ENCODE measurements around the gene FAM222A. TPM values are rescaled to one million over a fixed set of nuclear protein-coding genes. Genes with fewer than 3 reads are reported as not detected.

The FAM222A gene
- polyA plus RNA-seq, 1 donor from 2014 or later: 8.5 TPM

- no peaks in the 10 kb centered on the region for H3K36me3 ChIP-seq (ENCODE audit: insufficient read depth, low read length)
- no peaks in the 10 kb centered on the region for H3K9me2 ChIP-seq (ENCODE audit: insufficient read depth, low read length)
- H3K27me3 ChIP-seq (ENCODE audit: insufficient read depth, low read depth, low read length): no peaks in the 10 kb centered on the region
- H3K27ac ChIP-seq (ENCODE audit: low read length): no peak overlapping the region
- H4K20me1 ChIP-seq (ENCODE audit: insufficient read depth): no peaks in the 10 kb centered on the region
- H3K9ac ChIP-seq (ENCODE audit: low read length): no peak overlapping the region
- no peak overlapping the region for H3K4me3 ChIP-seq (ENCODE audit: low read length)
- no peak overlapping the region for H3K4me2 ChIP-seq (ENCODE audit: low read length)
- H3F3A ChIP-seq (ENCODE audit: insufficient read depth, low read length, poor library complexity, severe bottlenecking): no peaks in the 10 kb centered on the region
- TF ChIP-seq TAF1 (IDR thresholded peaks at IDR 0.05; ENCODE audit: low read depth) (no peak), CTCF (IDR thresholded peaks at IDR 0.05; ENCODE audit: poor library complexity, severe bottlenecking) (no peak), RAD21 (conservative IDR thresholded peaks at IDR 0.05) (no peak), EZH2 (IDR thresholded peaks at IDR 0.05; ENCODE audit: borderline replicate concordance, insufficient read depth, low read length, poor library complexity, severe bottlenecking) (no peak), REST (IDR thresholded peaks at IDR 0.05; ENCODE audit: borderline replicate concordance) (no peak), MXI1 (conservative IDR thresholded peaks at IDR 0.05; ENCODE audit: poor library complexity, severe bottlenecking) (no peak), EP300 (conservative IDR thresholded peaks at IDR 0.05; ENCODE audit: poor library complexity, severe bottlenecking) (no peak), POLR2AphosphoS5 (IDR thresholded peaks at IDR 0.05) (no peak), SMC3 (conservative IDR thresholded peaks at IDR 0.05; ENCODE audit: poor library complexity) (no peak)
- H3K79me2 ChIP-seq (replicated peaks; ENCODE audit: insufficient read depth, low read length): peaks cover 27% of the 10 kb centered on the region
- H2AFZ ChIP-seq (ENCODE audit: low read depth, low read length): no peak overlapping the region
- H3K9me3 ChIP-seq (ENCODE audit: low read length): no peaks in the 10 kb centered on the region
Measured at GRCh38 chr12:109760930-109761921, 47.6 kb downstream of the FAM222A start.

GRCh38 chr12:109762071-109762672 is 48.5 kb downstream of the FAM222A start:
- Histone ChIP-seq H2AFZ (ENCODE audit: low read depth, low read length) (no peak overlapping the region), H3K27me3 (ENCODE audit: insufficient read depth, low read depth, low read length) (no peaks in the 10 kb centered on the region), H3K79me2 (replicated peaks; ENCODE audit: insufficient read depth, low read length) (peaks cover 17% of the 10 kb centered on the region), H3K4me3 (ENCODE audit: low read length) (no peak overlapping the region), H3K9me3 (ENCODE audit: low read length) (no peaks in the 10 kb centered on the region), H3K9me2 (ENCODE audit: insufficient read depth, low read length) (no peaks in the 10 kb centered on the region), H3K27ac (ENCODE audit: low read length) (no peak overlapping the region), H4K20me1 (ENCODE audit: insufficient read depth) (no peaks in the 10 kb centered on the region), H3K36me3 (ENCODE audit: insufficient read depth, low read length) (no peaks in the 10 kb centered on the region), H3K4me2 (ENCODE audit: low read length) (no peak overlapping the region), H3F3A (ENCODE audit: insufficient read depth, low read length, poor library complexity, severe bottlenecking) (no peaks in the 10 kb centered on the region), H3K9ac (ENCODE audit: low read length) (no peak overlapping the region)
- no peak for TF ChIP-seq REST (IDR thresholded peaks at IDR 0.05; ENCODE audit: borderline replicate concordance)
- no peak for TF ChIP-seq TAF1 (IDR thresholded peaks at IDR 0.05; ENCODE audit: low read depth)
- TF ChIP-seq CTCF (IDR thresholded peaks at IDR 0.05; ENCODE audit: poor library complexity, severe bottlenecking): no peak
- no peak for TF ChIP-seq MXI1 (conservative IDR thresholded peaks at IDR 0.05; ENCODE audit: poor library complexity, severe bottlenecking)

Data from neural cell (in vitro differentiated cells).